ENCODE results near the gene CWC25. TPM values are rescaled to one million over a fixed set of nuclear protein-coding genes. Genes with fewer than 3 reads are reported as not detected.

The CWC25 gene
- total and polyA plus RNA-seq, 8 donors: 7.5 to 24.0 (median 8.2) TPM

DNA sequence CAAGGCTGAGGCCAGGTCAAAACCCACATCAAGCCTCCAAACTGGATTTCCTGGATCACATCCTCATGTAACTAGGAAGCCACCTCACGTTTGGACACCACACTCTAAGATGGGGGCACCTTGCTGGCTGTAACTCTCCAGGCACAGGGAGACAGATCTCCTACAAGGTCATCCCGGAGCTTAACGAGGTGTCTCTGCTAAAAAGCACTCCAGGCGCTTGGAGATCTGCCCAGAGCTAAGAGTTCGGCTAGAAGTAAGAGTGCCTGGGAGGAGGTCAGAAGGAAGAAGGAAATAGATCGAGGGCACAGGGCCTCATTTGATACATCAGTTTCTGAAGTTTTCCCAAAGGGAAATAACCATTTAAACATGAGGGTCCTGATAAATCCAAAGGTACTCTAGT lies 56.7 kb downstream of the CWC25 start:
- peaks cover 0 to 66% (median 16%) of the 10 kb centered on the region in 3 donors for H3K36me3 ChIP-seq
- FAIRE-seq (no peak), ATAC-seq (no peak), DNase-seq (no peak)
- no peak overlapping the region for H3K27ac ChIP-seq
- no peaks in the 10 kb centered on the region for H3K27me3 ChIP-seq
- WGBS, 2 donors: 54 to 55% methylated on average over 6 of the region's 6 CpGs
- H3K4me1 ChIP-seq: no peaks in the 10 kb centered on the region
- intact Hi-C loops (cut with DNase I): no loop called here
- no peaks in the 10 kb centered on the region for H3K9me3 ChIP-seq
- no peak overlapping the region for H3K4me3 ChIP-seq
- TF ChIP-seq, protein P1, sequence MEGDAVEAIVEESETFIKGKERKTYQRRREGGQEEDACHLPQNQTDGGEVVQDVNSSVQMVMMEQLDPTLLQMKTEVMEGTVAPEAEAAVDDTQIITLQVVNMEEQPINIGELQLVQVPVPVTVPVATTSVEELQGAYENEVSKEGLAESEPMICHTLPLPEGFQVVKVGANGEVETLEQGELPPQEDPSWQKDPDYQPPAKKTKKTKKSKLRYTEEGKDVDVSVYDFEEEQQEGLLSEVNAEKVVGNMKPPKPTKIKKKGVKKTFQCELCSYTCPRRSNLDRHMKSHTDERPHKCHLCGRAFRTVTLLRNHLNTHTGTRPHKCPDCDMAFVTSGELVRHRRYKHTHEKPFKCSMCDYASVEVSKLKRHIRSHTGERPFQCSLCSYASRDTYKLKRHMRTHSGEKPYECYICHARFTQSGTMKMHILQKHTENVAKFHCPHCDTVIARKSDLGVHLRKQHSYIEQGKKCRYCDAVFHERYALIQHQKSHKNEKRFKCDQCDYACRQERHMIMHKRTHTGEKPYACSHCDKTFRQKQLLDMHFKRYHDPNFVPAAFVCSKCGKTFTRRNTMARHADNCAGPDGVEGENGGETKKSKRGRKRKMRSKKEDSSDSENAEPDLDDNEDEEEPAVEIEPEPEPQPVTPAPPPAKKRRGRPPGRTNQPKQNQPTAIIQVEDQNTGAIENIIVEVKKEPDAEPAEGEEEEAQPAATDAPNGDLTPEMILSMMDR (IDR thresholded peaks at IDR 0.05): no peak

DNA sequence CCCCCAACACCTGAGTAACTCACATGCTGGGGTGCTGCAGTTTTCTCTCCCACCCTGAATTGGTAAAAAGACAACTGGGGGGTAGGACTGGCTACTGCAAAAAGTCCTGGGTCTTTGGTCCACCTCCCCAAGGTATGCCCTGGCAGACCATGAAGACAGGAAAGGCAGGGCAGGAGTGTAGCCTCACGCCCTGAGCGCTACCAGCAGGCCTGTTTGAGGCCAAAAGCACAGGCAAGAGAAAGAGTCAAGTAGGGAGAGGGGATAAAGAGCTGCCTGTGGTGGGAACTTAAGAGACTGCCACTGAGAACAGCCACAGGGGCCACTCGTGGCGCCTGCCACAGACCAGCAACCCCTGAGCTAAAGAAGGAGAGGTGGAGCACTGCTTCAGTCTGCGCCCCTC lies 58.8 kb downstream of the CWC25 start:
- Histone ChIP-seq H3K27ac (no peak overlapping the region), H3K4me3 (no peak overlapping the region), H3K9me3 (no peaks in the 10 kb centered on the region), H3K36me3 (peaks cover 0 to 62% (median 18%) of the 10 kb centered on the region in 3 donors), H3K27me3 (no peaks in the 10 kb centered on the region), H3K4me1 (no peaks in the 10 kb centered on the region)
- WGBS, 2 donors: 90 to 94% methylated on average over 5 of the region's 5 CpGs
- DNase-seq (no peak), ATAC-seq (no peak), FAIRE-seq (no peak)
- TF ChIP-seq, protein P1 (IDR thresholded peaks at IDR 0.05): no peak
- intact Hi-C loops (cut with DNase I): no loop called here

DNA sequence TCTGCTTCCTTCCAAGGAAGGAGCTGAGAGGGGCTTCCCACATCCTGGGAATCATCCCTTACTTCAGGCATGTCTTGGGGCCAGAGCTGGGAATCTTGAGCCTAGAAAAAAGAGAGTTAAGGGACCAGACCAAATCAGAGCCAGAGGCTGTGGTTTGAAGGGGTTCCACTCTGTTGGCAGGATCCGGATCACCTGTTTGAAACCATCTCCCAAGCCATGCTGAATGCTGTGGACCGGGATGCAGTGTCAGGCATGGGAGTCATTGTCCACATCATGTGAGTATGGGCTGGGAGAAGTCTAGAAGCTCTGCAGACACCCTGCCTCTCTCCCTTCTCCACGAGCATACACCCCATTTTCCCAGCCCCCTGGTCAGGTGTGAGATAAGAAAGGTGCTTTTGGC lies 62.9 kb downstream of the CWC25 start:
- no peak for ATAC-seq
- H3K9me3 ChIP-seq: no peaks in the 10 kb centered on the region
- WGBS, 2 donors: 76 to 78% methylated on average over 3 of the region's 3 CpGs
- TF ChIP-seq, protein P1 (IDR thresholded peaks at IDR 0.05): no peak
- no peaks in the 10 kb centered on the region for H3K27me3 ChIP-seq
- H3K36me3 ChIP-seq: peaks cover 0 to 50% (median 17%) of the 10 kb centered on the region in 3 donors
- no peak for FAIRE-seq
- intact Hi-C loops (cut with DNase I): no loop called here
- no peak for DNase-seq
- H3K27ac ChIP-seq: no peak overlapping the region
- no peaks in the 10 kb centered on the region for H3K4me1 ChIP-seq
- H3K4me3 ChIP-seq: no peak overlapping the region

DNA sequence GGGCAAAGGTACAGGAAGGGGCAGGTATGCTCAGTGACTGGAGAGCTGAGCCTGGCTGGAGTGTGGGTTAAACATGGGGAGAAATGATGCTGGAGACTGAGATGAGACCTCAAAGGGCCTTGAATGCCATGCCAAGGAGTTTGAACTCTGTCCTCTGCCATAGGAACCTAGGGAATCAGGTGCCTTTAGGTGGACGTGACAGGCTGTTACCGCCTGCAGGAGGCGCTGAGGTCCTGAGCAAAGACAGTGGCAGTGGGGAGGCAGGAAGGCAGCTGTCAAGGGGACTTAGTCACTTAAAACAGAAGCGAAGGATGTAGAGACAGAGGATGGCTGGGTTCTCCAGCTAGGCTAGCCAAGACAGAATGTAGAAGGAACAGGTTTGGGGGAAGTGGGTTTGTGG lies 63.5 kb downstream of the CWC25 start:
- peaks cover 0 to 52% (median 17%) of the 10 kb centered on the region in 3 donors for H3K36me3 ChIP-seq
- H3K27me3 ChIP-seq: no peaks in the 10 kb centered on the region
- H3K9me3 ChIP-seq: no peaks in the 10 kb centered on the region
- TF ChIP-seq, protein P1 (IDR thresholded peaks at IDR 0.05): no peak
- H3K27ac ChIP-seq: no peak overlapping the region
- intact Hi-C loops (cut with DNase I): no loop called here
- 84% methylated on average over 4 of the region's 4 CpGs for WGBS, 2 donors
- no peak for FAIRE-seq
- no peak overlapping the region for H3K4me3 ChIP-seq
- no peaks in the 10 kb centered on the region for H3K4me1 ChIP-seq
- no peak for ATAC-seq
- no peak for DNase-seq

DNA sequence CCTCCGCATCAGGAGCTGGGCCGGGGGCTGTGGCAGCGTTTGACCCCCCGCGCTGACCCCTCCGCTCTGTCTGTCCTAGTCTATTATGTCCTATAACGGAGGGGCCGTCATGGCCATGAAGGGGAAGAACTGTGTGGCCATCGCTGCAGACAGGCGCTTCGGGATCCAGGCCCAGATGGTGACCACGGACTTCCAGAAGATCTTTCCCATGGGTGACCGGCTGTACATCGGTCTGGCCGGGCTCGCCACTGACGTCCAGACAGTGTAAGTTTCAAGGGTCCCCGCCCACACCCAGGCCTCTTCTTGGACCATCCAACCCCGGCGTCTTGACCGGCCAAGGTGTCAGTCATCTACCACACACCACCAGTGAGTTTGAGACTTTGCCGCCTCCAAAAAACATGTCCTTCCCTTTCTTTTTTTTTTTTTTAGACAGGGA lies 72.0 kb downstream of the CWC25 start:
- H3K4me1 ChIP-seq: peaks cover 4 to 9% (median 8%) of the 10 kb centered on the region in 3 donors
- 2 to 3% methylated on average over 22 of the region's 22 CpGs for WGBS, 2 donors
- FAIRE-seq (no peak), DNase-seq (peak in 4 of 6 donors; percentile 30 to 62 (median 45)), ATAC-seq (no peak)
- TF ChIP-seq, protein P1 (IDR thresholded peaks at IDR 0.05): no peak
- H3K27ac ChIP-seq: peak overlapping the region; percentile 36 to 86 (median 54)
- H3K36me3 ChIP-seq: peaks cover 0 to 12% (median 0%) of the 10 kb centered on the region in 3 donors
- intact Hi-C loops (cut with DNase I): no loop called here
- H3K9me3 ChIP-seq: no peaks in the 10 kb centered on the region
- no peaks in the 10 kb centered on the region for H3K27me3 ChIP-seq
- H3K4me3 ChIP-seq: peak overlapping the region; percentile 80 to 95 (median 90)

Measured in pancreas (tissue), 10 donors.